K562 (cell line): ENCODE results near the gene PRXL2A. TPM values are rescaled to one million over a fixed set of nuclear protein-coding genes. Genes with fewer than 3 reads are reported as not detected.

Experiments used
- ADNP ChIP-seq: fragments of 200-800 bp; sonication (Bioruptor generic); IDR thresholded peaks from 2 replicates; pipeline ENCODE4 v1.6.1; 2016; ENCODE audit warnings: missing genetic modification characterization, missing compliant biosample characterization
- HLTF ChIP-seq: fragments of 450-650 bp; IDR thresholded peaks from 2 replicates; pipeline ENCODE4 v1.6.1; 2016
- IRF2 ChIP-seq: sonication (generic); formaldehyde crosslinking; IDR thresholded peaks from 2 replicates; pipeline ENCODE4 v1.8.1; 2022; ENCODE audit warnings: mild to moderate bottlenecking, missing genetic modification reagents
- LCOR ChIP-seq: sonication (generic); formaldehyde crosslinking; IDR thresholded peaks from 2 replicates; pipeline ENCODE4 v1.8.0; 2022; ENCODE audit warnings: mild to moderate bottlenecking, missing genetic modification reagents
- MTA2 ChIP-seq: fragments of 450-650 bp; IDR thresholded peaks from 2 replicates; pipeline ENCODE4 v1.6.1; 2016; ENCODE audit warnings: low read depth
- MXD1 ChIP-seq: fragments of 250-450 bp; sonication (Bioruptor Pico); IDR thresholded peaks from 2 replicates; pipeline ENCODE4 v1.8.0; 2021; ENCODE audit warnings: borderline replicate concordance, mild to moderate bottlenecking, moderate library complexity; ENCODE audit not compliant: poor library complexity, severe bottlenecking
- ZBTB11 ChIP-seq, 3 experiments: fragments of 200-800 bp in 1 of 3; fragments of 250-450 bp in 1 of 3; fragments of 450-650 bp in 1 of 3; sonication (Bioruptor Pico) in 1 of 3; sonication (Bioruptor generic) in 1 of 3; formaldehyde crosslinking in 1 of 3; IDR thresholded peaks; 2 replicates each; pipeline versions ENCODE4 v1.6.1 to v1.8.0; 2016 to 2022; ENCODE audit warnings: mild to moderate bottlenecking in 2 of 3, missing genetic modification characterization in 2 of 3, missing compliant biosample characterization in 1 of 3, moderate library complexity in 1 of 3
- ZBTB49 ChIP-seq: sonication (generic); formaldehyde crosslinking; IDR thresholded peaks from 2 replicates; pipeline ENCODE4 v1.8.0; 2022; ENCODE audit warnings: missing genetic modification reagents, mild to moderate bottlenecking, borderline replicate concordance
- ZBTB7A ChIP-seq: IDR thresholded peaks from 2 replicates; pipeline ENCODE4 v1.6.1; 2011; ENCODE audit warnings: low read depth, mild to moderate bottlenecking, low read length, moderate library complexity, borderline replicate concordance; ENCODE audit not compliant: control insufficient read depth
- ZNF212 ChIP-seq: fragments of 450-650 bp; formaldehyde crosslinking; IDR thresholded peaks from 2 replicates; pipeline ENCODE4 v1.4.0; 2020; ENCODE audit warnings: mild to moderate bottlenecking
- ZNF518B ChIP-seq: fragments of 250-450 bp; sonication (Bioruptor Pico); IDR thresholded peaks from 2 replicates; pipeline ENCODE4 v1.5.0; 2021; ENCODE audit warnings: mild to moderate bottlenecking, moderate library complexity
- ZNF639 ChIP-seq, 2 experiments: fragments of 200-800 bp in 1 of 2; sonication (Bioruptor generic) in 1 of 2; sonication (generic) in 1 of 2; formaldehyde crosslinking in 1 of 2; IDR thresholded peaks in 1 of 2; conservative IDR thresholded peaks in 1 of 2; 2 replicates each; pipeline versions ENCODE4 v1.5.0 to v1.6.1; 2016 to 2020; ENCODE audit warnings: missing compliant biosample characterization in 1 of 2, missing genetic modification characterization in 1 of 2, missing genetic modification reagents in 1 of 2
- polyA plus RNA-seq, 8 experiments: library from polyadenylated mRNA; depleted of rRNA in 4 of 8; stranded (reverse) in 5 of 8; unstranded in 3 of 8; fragments of >200 nt; fragmentation: Nextera tagmentation in 2 of 8; fragmentation: Illumina TruSeq in 1 of 8; extraction: Ambion mirVana in 2 of 8; extraction: Trizol in 1 of 8; gene quantifications; 2 replicates each; pipeline versions ENCODE4 v1.2.1 to v1.2.3, GENCODE V29; 2011 to 2014; ENCODE audit warnings: inconsistent platforms in 1 of 8, missing spikeins in 1 of 8
- total RNA-seq, 7 experiments: library from RNA; depleted of rRNA in 6 of 7; stranded (reverse); fragments of >200 nt in 6 of 7; fragmentation: Illumina TruSeq in 2 of 7; extraction: Trizol in 2 of 7; gene quantifications; 2 replicates each; pipeline versions ENCODE4 v1.2.1 to v1.2.3, GENCODE V29; 2011 to 2021; ENCODE audit warnings: low replicate concordance in 1 of 7

PRXL2A gene
- total and polyA plus RNA-seq, 9 of the 15 experiments (the other 6 are each of a cell fraction or from before 2014, with no cell fraction given), result 0.14 to 1.2 (median 0.75) TPM

- peak in 1 of 3 experiments; percentile 37; a peak in 1 of 6 replicates for TF ChIP-seq ZBTB11 (CRISPR knock-in tag; IDR thresholded peaks at IDR 0.05)
- TF ChIP-seq ZBTB49, result no peak
- TF ChIP-seq HLTF, result no peak
- no peak for TF ChIP-seq IRF2 (CRISPR knock-in tag)
- TF ChIP-seq ADNP (tag), result no peak
- TF ChIP-seq ZBTB7A, result peak; percentile 77; the same call in 1 of the 2 replicates
- TF ChIP-seq MXD1 (CRISPR knock-in tag), result no peak
- TF ChIP-seq ZNF518B (CRISPR knock-in tag), result no peak
- no peak for TF ChIP-seq ZNF212 (CRISPR knock-in tag)
- no peak for TF ChIP-seq MTA2
- no peak for TF ChIP-seq LCOR (CRISPR knock-in tag)
- TF ChIP-seq ZNF639 (CRISPR knock-in tag; conservative IDR thresholded peaks at IDR 0.05 in 1 of 2, IDR thresholded peaks at IDR 0.05 in 1 of 2), result peak in 1 of 2 experiments; percentile 97; a peak in 2 of 4 replicates
Measured at GRCh38 chr10:80453842-80454512, 45.6 kb downstream of the PRXL2A start, which contains the start of gene TSPAN14 (continued).
